Adrenal gland (tissue), 5 donors: ENCODE measurements around the gene MYO18A.

Experiments
- CTCF ChIP-seq, 6 experiments: fragments of 450-650 bp in 4 of 6; fragments of 200-600 bp in 2 of 6; sonication (generic) in 1 of 6; IDR thresholded peaks; 1 replicate in 5 of 6; 2 replicates in 1 of 6; pipeline versions ENCODE4 v1.5.1 to v1.8.0; 2016 to 2021; ENCODE audit warnings: antibody characterized with exemption in 6 of 6, mild to moderate bottlenecking in 2 of 6, moderate library complexity in 1 of 6
- POLR2A ChIP-seq, 2 donors: fragments of 450-650 bp; IDR thresholded peaks; one replicate each; pipeline ENCODE4 v1.6.1; 2017; ENCODE audit warnings: antibody characterized with exemption in 2 of 2, mild to moderate bottlenecking in 2 of 2, moderate library complexity in 1 of 2
- donor health status: DM: no; HTN: no; CAD: no.

DNA sequence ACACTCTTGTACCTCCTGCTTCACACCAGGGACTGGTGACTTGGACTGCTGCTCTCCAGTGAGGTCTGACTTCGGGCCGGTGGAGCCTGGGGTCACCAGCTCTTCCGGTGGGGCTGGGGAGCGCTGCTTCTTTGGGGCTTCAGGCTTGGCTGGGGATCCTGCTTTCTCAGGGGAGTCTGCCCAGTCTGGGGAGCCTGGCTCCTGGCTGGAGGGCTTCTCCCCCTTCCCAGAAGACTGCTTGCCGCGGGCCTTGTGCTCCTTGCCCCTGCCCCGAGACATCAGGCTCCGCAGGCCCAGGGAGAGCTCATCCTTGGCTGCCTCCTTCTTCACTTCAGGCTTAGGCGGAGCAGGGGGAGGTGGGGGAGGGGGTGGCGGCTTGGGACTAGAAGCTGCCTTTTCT is 52.4 kb downstream of the MYO18A start:
- TF ChIP-seq POLR2A (IDR thresholded peaks at IDR 0.05): no peak
- no peak for TF ChIP-seq CTCF (IDR thresholded peaks at IDR 0.05)
